GM21619 (cell line): ENCODE results near the gene ESF1.
"Not testable (repeated sequence)": the region's sequence is repeated elsewhere in the genome, so short reads cannot be mapped to it uniquely, and the experiment has no call there.

Source experiments
- ATAC-seq: cut with Tn5 transposase; IDR thresholded peaks from one replicate; pipeline ENCODE4 v1.9.1; 2021; ENCODE audit not compliant: unreplicated experiment

The ESF1 gene

GRCh38 chr20:13739731-13740649, 44.7 kb downstream of the ESF1 start:
- no peak for ATAC-seq

- ATAC-seq, result not testable (repeated sequence)
Measured at GRCh38 chr20:13738187-13738586, 46.5 kb downstream of the ESF1 start.

GRCh38 chr20:13736436-13737191, 48.1 kb downstream of the ESF1 start:
- ATAC-seq, result no peak

- no peak for ATAC-seq
Measured at GRCh38 chr20:13735826-13736225, 48.9 kb downstream of the ESF1 start.

GRCh38 chr20:13723011-13723410, 61.7 kb downstream of the ESF1 start:
- ATAC-seq, result no peak

GRCh38 chr20:13718171-13718570, 66.5 kb downstream of the ESF1 start:
- ATAC-seq, result peak; percentile 33

- ATAC-seq, result peak; percentile 94
Measured at GRCh38 chr20:13717631-13718044, 67.1 kb downstream of the ESF1 start.

GRCh38 chr20:13715171-13715570, 69.5 kb downstream of the ESF1 start:
- ATAC-seq, result no peak

- ATAC-seq, result no peak
Measured at GRCh38 chr20:13708234-13708633, 76.5 kb downstream of the ESF1 start.

- ATAC-seq, result no peak
Measured at GRCh38 chr20:13703265-13703664, 81.5 kb downstream of the ESF1 start.

- ATAC-seq, result no peak
Measured at GRCh38 chr20:13701486-13701885, 83.2 kb downstream of the ESF1 start.

GRCh38 chr20:13700761-13701160, 84.0 kb downstream of the ESF1 start:
- ATAC-seq, result no peak

- ATAC-seq, result no peak
Measured at GRCh38 chr20:13694420-13695150, 90.1 kb downstream of the ESF1 start.

GRCh38 chr20:13692802-13693736, 91.7 kb downstream of the ESF1 start:
- ATAC-seq, result no peak

- no peak for ATAC-seq
Measured at GRCh38 chr20:13690943-13691342, 93.8 kb downstream of the ESF1 start.

GRCh38 chr20:13687815-13688214, 96.9 kb downstream of the ESF1 start:
- no peak for ATAC-seq

GRCh38 chr20:13685623-13686022, 99.1 kb downstream of the ESF1 start:
- no peak for ATAC-seq

GRCh38 chr20:13684566-13685222, 100.0 kb downstream of the ESF1 start:
- ATAC-seq, result peak; percentile 65

GRCh38 chr20:13683833-13684232, 100.9 kb downstream of the ESF1 start:
- no peak for ATAC-seq
